HepG2 (cell line): ENCODE measurements around the gene SPDL1. TPM values are rescaled to one million over a fixed set of nuclear protein-coding genes. Genes with fewer than 3 reads are reported as not detected.

Experiments
- LRRFIP1 ChIP-seq: sonication (generic); formaldehyde crosslinking; conservative IDR thresholded peaks from 2 replicates; pipeline ENCODE4 v1.4.0; 2020; ENCODE audit warnings: missing genetic modification reagents
- NFRKB ChIP-seq: fragments of 450-650 bp; IDR thresholded peaks from 2 replicates; pipeline ENCODE4 v1.6.1; 2017
- NFYC ChIP-seq: IDR thresholded peaks from 2 replicates; pipeline ENCODE4 v1.6.1; 2016; ENCODE audit warnings: missing genetic modification reagents, missing compliant biosample characterization
- PAWR ChIP-seq: sonication (generic); formaldehyde crosslinking; IDR thresholded peaks from 2 replicates; pipeline ENCODE4 v1.4.0; 2020; ENCODE audit warnings: missing genetic modification reagents, mild to moderate bottlenecking, borderline replicate concordance
- PAX8 ChIP-seq: sonication (generic); formaldehyde crosslinking; IDR thresholded peaks from 2 replicates; pipeline ENCODE4 v1.8.0; 2022; ENCODE audit warnings: mild to moderate bottlenecking, missing genetic modification reagents, borderline replicate concordance
- PHF21A ChIP-seq: sonication (generic); formaldehyde crosslinking; IDR thresholded peaks from 2 replicates; pipeline ENCODE4 v1.5.0; 2020; ENCODE audit warnings: mild to moderate bottlenecking, missing genetic modification reagents
- RFX5 ChIP-seq: IDR thresholded peaks from 2 replicates; pipeline ENCODE4 v1.6.1; 2011; ENCODE audit warnings: low read depth, low read length, improper control_type of control experiment
- SIN3A ChIP-seq: IDR thresholded peaks from 2 replicates; pipeline ENCODE4 v1.6.1; 2011; ENCODE audit warnings: low read depth, mild to moderate bottlenecking, control low read depth, low read length, borderline replicate concordance
- SNAI1 ChIP-seq: sonication (generic); formaldehyde crosslinking; IDR thresholded peaks from 2 replicates; pipeline ENCODE4 v1.5.0; 2020; ENCODE audit warnings: mild to moderate bottlenecking, missing genetic modification reagents, borderline replicate concordance
- ZBTB44 ChIP-seq: sonication (generic); formaldehyde crosslinking; IDR thresholded peaks from 2 replicates; pipeline ENCODE4 v1.4.0; 2020; ENCODE audit warnings: missing genetic modification reagents
- ZC3H4 ChIP-seq: sonication (generic); formaldehyde crosslinking; IDR thresholded peaks from 2 replicates; pipeline ENCODE4 v1.4.0; 2020; ENCODE audit warnings: missing genetic modification reagents, borderline replicate concordance
- ZFP91 ChIP-seq: sonication (generic); formaldehyde crosslinking; IDR thresholded peaks from 2 replicates; pipeline ENCODE4 v1.9.0; 2022; ENCODE audit warnings: missing genetic modification reagents, mild to moderate bottlenecking, borderline replicate concordance
- ZKSCAN5 ChIP-seq: sonication (generic); formaldehyde crosslinking; IDR thresholded peaks from 2 replicates; pipeline ENCODE4 v1.5.1; 2020; ENCODE audit warnings: mild to moderate bottlenecking, missing genetic modification reagents
- ZNF207 ChIP-seq: fragments of 450-650 bp; IDR thresholded peaks from 2 replicates; pipeline ENCODE4 v1.6.1; 2016; ENCODE audit warnings: antibody characterized with exemption, borderline replicate concordance
- ZNF34 ChIP-seq: sonication (generic); formaldehyde crosslinking; IDR thresholded peaks from 2 replicates; pipeline ENCODE4 v1.4.0; 2020; ENCODE audit warnings: mild to moderate bottlenecking, missing genetic modification reagents, borderline replicate concordance
- ZNF484 ChIP-seq: sonication (generic); formaldehyde crosslinking; IDR thresholded peaks from 2 replicates; pipeline ENCODE4 v1.5.1; 2020; ENCODE audit warnings: mild to moderate bottlenecking, low read depth, missing genetic modification reagents, borderline replicate concordance
- ZNF672 ChIP-seq: sonication (generic); formaldehyde crosslinking; IDR thresholded peaks from 2 replicates; pipeline ENCODE4 v1.8.1; 2022; ENCODE audit warnings: missing genetic modification reagents
- ZNF749 ChIP-seq: sonication (generic); formaldehyde crosslinking; IDR thresholded peaks from 2 replicates; pipeline ENCODE4 v1.8.0; 2022; ENCODE audit warnings: mild to moderate bottlenecking, missing genetic modification reagents, moderate library complexity, borderline replicate concordance
- ZNF766 ChIP-seq: sonication (generic); formaldehyde crosslinking; IDR thresholded peaks from 2 replicates; pipeline ENCODE4 v1.5.0; 2020; ENCODE audit warnings: missing genetic modification reagents, borderline replicate concordance
- ZNF782 ChIP-seq: sonication (generic); formaldehyde crosslinking; IDR thresholded peaks from 2 replicates; pipeline ENCODE4 v1.4.0; 2020; ENCODE audit warnings: missing genetic modification reagents, mild to moderate bottlenecking, borderline replicate concordance
- polyA plus RNA-seq, 8 experiments: library from polyadenylated mRNA; depleted of rRNA in 3 of 8; stranded (reverse) in 7 of 8; unstranded in 1 of 8; fragments of >200 nt; fragmentation: Illumina TruSeq in 4 of 8; extraction: Trizol in 4 of 8; gene quantifications; 2 replicates each; pipeline versions ENCODE4 v1.2.1 to v1.2.3, GENCODE V29; 2011 to 2016; ENCODE audit warnings: low read depth in 4 of 8, missing spikeins in 1 of 8, mixed read lengths in 1 of 8; ENCODE audit not compliant: insufficient read depth in 1 of 8
- total RNA-seq, 5 experiments: library from RNA; depleted of rRNA; stranded (reverse); fragments of >200 nt; fragmentation: Illumina TruSeq; extraction: Trizol; gene quantifications; 2 replicates each; pipeline ENCODE4 v1.2.3, GENCODE V29; 2016; ENCODE audit warnings: low read depth in 1 of 5
- TF ChIP-seq, protein P1 (sequence below): IDR thresholded peaks from 2 replicates; pipeline ENCODE4 v1.6.1; 2012; ENCODE audit warnings: low read depth, low read length, improper control_type of control experiment
- TF ChIP-seq, protein P2 (sequence below): sonication (generic); formaldehyde crosslinking; IDR thresholded peaks from 2 replicates; pipeline ENCODE4 v1.4.0; 2020; ENCODE audit warnings: missing genetic modification reagents

Gene SPDL1
- total and polyA plus RNA-seq, 2 of the 13 experiments (the other 11 are each of a cell fraction or from before 2014, with no cell fraction given) = 10.9 to 36.6 TPM

DNA sequence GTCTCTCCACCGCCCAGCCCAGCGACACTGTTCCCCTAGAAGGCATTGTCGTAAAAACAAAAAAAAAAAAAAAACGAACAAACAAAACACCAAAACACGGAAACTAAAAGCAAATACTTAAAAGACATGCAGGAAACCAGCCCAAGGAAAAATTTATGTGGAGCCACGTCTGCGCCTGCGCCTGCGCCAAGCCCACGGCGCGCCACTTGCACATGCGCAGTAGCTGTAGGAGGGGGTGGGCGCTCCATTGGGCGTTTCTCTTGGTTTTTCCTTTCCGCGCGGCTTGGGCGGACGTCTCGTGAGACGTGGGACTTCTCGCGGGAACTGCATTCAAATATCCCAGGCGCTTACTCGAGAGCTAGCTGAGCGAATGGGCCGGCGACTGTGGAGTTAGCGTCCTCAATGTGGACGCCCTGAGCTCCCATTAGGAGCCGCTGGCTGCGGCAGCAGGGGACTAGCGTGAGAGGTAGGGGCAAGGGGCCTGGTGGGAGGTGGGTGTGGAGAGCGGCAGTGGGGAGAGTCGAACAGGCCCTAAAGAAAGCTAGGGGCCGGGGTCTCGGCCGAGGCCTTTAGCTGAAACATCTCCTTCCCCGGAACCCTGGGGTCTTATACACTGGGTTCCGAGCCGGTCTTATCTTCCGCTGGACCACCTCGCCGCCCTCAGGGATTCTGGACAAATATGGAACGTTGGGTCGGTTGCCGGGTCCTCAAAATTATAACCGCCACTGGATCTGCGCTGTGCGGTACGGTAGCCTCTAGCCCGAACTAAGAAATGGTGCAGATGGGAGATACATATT is at the start of gene SPDL1 (continued):
- TF ChIP-seq, protein P1, sequence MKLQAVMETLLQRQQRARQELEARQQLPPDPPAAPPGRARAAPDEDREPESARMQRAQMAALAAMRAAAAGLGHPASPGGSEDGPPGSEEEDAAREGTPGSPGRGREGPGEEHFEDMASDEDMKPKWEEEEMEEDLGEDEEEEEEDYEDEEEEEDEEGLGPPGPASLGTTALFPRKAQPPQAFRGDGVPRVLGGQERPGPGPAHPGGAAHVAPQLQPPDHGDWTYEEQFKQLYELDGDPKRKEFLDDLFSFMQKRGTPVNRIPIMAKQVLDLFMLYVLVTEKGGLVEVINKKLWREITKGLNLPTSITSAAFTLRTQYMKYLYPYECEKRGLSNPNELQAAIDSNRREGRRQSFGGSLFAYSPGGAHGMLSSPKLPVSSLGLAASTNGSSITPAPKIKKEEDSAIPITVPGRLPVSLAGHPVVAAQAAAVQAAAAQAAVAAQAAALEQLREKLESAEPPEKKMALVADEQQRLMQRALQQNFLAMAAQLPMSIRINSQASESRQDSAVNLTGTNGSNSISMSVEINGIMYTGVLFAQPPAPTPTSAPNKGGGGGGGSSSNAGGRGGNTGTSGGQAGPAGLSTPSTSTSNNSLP = no peak
- TF ChIP-seq SIN3A (peak; percentile 92; the same call in 1 of the 2 replicates), NFRKB (no peak), ZFP91 (no peak), PAX8 (no peak), ZBTB44 (CRISPR knock-in tag) (no peak), ZNF207 (no peak), PHF21A (CRISPR knock-in tag) (peak; percentile 44; the same call in 1 of the 2 replicates), ZNF749 (no peak), ZNF766 (no peak), ZKSCAN5 (CRISPR knock-in tag) (no peak), LRRFIP1 (CRISPR knock-in tag) (no peak), SNAI1 (CRISPR knock-in tag) (no peak), ZC3H4 (CRISPR knock-in tag) (no peak), PAWR (no peak), ZNF34 (CRISPR knock-in tag) (no peak), NFYC (CRISPR knock-in tag) (peak; percentile 34), ZNF782 (CRISPR knock-in tag) (no peak), ZNF672 (CRISPR knock-in tag) (no peak), RFX5 (no peak), ZNF484 (no peak)
- TF ChIP-seq, protein P2, sequence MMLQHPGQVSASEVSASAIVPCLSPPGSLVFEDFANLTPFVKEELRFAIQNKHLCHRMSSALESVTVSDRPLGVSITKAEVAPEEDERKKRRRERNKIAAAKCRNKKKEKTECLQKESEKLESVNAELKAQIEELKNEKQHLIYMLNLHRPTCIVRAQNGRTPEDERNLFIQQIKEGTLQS = no peak
